ENCODE results near the gene MFSD12.

MFSD12 gene

DNA sequence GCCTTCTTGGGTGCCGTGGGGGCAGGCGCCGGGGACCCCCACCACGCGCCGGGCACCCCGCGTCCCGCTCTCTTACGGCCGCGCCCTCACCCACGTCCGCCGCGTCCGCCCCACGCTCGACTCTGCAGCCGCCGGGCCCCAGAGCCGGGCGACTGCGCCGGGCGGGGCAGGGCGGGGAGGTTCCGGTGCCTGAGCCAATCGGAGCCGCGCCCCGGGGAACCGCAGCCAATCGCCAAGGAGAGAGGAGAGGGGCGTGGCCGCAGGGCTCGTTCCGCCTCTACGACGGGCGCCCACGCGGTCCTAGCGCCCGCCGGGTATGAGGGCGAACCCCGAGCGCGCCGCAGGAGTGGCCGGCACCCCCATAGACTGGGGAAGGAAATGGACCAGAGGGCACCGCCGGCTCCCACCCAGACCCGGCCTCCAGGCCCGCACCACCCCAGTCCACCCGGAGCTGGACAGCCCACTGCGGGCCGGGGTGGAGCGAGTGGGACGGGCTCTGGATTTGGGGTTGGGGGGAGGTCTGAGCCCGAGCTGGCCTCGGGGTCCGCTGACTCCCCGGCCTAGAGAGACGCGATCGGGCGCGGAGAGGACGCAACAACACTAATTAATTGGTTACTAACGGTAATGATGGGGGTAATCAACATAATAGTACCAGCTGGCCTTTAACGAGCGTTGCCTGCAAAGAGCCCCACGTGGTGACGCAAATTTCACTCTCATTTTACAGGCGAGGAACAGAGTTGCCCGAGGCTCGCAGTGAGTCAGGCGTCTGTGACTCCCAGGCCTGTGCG, at the start of gene MFSD12:
TSS of gene MFSD12 (minus strand) at position 126 of the 788 bp plus-strand sequence. CDS start 183 bp downstream, outside the sequence.
- DNase-seq, result peak; percentile 66

DNA sequence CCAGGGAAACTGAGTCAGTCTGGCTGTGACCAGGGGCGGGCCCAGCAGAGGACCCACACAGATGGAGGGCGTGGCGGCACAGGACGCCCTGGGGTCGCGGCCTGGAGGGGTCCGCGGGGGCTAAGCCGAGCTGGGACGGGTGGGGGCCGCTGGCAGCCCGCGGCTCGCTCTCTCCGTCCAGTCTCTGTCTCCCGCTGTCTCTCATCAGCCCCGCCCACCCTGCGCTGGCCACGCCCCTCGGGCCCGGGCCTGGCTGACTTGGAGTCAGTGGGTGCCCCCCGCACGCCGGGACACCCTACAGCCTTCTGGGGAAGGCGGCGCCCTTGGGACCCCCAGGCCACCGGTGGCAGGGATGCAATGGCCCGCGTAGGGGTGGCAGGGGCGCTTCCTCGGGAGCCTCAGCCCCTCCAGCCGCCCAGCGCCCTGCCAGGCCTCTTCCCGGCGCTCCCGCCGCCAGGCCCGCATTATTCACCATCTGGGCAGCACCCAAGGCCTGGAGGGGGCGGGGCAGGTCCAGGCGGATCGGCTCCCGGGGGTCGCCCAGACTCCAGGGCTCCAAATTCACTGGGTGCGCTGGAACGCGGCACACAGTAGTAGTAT, 49.4 kb upstream of the MFSD12 start, which contains the start of gene TBXA2R:
TSS of gene TBXA2R (minus strand) at position 186 of the 600 bp plus-strand sequence. CDS start 6,241 bp downstream, outside the sequence.
- DNase-seq, result no peak

DNA sequence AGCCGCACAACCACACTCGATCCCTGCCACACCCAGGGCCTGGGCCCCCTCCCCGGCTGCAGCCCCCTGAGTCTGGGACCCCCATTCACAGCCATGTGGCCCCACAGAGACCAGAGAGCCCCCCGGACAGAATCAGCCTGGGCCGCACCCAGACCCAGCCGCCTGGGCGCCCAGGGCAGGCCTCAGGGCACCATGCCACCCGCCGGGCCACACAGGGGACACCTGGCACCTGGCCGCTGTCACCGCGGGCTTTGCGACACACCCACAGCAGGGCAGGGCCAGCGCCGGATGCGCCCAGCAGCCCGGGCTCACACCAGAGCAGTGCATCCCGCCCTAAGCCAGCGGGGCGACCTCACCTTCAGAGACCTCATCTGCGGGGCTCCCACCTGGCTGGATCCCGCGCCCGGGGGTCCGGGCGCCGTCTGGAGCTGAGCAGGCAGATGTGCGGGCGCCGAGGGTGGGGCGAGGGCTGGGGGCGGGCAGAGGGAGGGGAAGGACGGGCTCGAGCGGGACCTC, 48.8 kb upstream of the MFSD12 start:
- peak; percentile 40 for DNase-seq

DNA sequence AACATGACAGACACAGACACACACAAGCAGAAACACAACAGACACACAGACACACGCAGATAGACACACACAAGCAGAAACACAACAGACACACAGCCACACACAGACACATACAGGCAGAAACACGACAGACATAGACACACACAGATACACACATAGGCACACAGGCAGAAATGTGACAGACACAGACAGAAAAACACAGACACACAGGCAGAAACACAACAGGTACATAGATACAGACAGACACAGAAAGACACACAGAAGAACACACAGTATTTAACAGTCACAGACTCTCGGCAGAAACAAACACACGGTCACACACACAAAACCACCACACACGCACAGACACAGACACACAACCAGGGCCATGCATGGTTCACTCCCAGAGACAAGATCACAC, 48.4 kb upstream of the MFSD12 start:
- DNase-seq, result no peak

DNA sequence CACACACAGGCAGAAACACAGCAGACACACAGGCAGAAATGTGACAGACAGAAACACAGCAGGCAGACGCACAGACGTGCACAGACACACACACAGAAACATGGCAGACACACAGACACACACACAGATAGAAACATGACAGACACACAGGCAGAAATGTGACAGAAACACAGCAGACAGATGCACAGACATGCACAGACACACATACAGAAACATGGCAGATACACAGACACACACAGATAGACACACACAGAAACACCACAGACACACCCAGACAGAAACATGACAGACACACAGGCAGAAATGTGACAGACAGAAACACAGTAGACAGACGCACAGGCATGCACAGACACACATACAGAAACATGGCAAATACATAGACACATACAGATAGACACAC, 48.0 kb upstream of the MFSD12 start:
- DNase-seq, result no peak

DNA sequence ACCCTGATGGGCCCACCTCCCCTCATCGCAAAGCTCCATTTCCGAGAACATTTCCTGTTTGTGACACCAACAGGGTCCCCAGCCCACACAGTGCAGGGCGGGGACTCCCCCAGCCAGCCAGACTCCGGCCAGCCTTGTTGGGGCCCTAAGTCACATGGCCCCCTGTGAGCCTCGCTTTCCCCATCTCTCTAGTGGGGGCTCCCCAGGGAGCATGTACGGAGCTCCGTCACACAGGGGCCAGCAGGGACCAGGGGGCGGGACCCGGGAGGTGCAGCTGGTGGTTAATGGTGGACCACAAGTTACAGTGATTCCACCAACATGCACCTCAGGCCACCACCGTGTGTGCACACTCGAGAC, 47.6 kb upstream of the MFSD12 start:
- no peak for DNase-seq

DNA sequence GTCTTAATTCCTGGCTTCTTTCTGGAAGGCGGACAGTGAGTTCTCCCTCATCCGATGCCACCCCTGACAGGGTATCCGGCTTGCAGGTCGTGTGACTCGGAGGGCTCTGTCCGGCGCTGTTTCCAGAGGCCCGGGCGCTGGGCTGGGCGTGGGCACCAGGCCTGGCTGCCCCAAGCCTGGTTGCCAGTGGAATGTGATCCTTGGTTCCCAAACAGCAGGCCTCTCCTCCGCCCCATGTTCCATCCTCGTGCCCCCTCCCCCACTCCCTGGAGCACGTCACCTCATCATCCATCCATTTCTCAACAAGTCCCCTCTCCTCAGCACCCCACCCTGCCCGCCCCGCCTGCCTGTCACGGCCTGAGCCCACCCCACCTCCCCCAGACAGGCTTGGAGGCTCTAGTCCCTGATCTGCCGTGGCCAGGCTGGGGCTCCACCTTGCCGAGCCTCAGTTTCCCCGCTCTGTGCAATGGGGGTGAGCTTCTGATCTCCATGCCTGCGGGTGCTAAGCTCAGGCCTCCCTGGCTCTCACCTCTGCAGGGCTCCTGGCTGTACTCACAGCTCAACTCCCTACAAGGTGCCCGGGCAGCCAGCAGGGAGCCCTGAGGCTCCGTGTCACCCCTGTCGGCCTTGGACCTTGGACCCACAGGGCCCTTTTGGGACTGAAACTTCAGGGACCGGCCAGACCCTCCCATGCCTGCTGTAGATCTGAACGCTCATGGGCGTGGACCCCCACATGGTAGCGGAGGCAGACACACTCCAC, 47.0 kb upstream of the MFSD12 start:
- DNase-seq, result no peak

DNA sequence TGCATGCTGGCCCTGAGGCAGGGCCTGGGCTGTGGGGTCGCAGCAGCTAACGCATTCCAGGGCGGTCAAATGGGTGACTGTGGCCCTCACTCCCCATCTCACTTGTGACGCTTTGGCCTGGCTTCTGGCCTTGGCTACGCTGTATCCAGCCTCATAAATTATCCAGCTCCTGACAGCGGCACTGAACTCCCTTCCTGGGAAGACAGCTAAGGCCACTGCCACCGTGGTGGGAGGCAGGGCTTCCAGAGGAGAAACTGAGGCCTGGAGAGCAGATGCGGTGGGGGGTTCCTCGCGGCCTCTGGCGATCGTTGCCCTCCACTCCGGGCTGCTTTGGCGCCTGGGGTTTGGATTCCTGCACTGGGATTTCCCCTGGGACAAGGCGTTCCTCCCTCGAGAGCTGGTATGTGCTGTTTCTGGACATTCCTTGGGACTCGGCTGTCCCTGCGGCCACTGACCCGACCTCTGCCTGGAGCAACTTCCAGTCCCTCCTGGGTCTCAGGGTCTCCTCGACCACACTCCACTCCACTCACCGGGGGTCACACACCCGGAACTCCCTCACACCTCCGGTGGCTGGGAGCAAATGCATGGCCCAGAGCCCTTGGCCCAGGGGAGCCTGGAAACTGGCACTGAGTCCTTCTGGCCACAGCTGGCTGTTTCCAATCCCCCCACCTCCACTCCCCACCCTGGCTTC, 45.9 kb upstream of the MFSD12 start:
- DNase-seq, result no peak

DNA sequence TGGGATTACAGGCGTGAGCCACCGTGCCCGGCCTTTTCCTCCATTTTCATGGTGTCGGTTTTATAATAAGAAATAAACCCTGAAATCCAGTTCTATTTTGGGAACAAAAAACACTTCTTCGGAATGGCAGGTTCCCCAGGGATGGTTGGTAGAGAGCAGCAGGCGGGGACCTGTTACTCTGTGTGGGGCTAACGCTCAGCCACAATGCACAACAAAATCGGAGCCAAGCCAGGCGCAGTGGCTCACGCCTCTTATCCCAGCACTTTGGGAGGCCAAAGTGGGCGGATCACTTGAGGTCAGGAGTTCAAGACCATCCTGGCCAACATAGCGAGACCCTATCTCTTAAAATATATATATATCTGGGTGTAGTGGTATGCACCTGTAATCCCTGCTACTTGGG, 43.6 kb upstream of the MFSD12 start:
- DNase-seq, result no peak

DNA sequence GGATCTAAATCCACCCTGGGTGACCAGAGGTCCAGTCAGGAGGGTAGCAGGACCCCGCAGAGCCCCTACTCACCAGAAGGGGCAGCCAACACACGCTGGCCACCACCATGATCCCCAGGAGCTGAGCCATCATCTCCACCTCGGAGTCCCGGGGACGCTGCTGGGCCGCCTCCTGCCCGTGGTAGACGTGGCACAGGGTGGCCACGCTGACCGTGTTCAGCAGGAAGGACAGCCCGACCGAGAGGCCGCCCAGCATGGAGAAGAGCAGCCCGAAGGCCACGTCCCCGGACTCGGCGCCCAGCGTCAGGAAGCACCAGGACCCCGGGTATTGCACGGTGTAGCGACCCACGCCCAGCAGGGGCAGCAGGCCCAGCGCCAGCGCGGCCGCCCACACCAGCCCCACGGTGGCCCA, 42.4 kb upstream of the MFSD12 start:
- DNase-seq, result no peak

DNA sequence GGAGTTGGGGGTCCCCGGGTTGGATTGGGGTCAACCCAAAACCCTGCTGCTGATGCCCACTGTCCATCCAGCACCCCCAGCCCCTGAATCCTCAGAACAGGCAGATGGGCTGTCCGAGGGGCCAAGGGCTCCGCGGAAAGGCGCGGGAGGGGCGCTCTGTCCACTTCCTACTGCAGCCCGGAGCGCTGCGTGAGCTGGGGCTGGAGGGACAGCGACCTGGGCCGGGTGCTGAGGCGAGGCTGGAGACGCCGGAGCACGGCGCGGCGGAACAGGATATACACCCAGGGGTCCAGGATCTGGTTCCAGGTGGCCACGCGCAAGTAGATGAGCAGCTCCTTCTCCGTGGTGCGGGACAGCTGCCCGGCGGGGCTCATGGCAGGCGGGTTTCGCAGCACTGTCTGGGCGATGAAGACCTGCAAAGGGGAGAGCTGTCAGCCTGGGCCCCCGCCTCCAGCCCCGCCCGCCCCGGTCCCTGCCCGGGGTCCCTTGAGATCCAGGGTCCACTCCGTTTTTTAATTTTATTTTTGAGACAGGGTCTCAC, 38.2 kb upstream of the MFSD12 start:
- DNase-seq, result no peak

DNA sequence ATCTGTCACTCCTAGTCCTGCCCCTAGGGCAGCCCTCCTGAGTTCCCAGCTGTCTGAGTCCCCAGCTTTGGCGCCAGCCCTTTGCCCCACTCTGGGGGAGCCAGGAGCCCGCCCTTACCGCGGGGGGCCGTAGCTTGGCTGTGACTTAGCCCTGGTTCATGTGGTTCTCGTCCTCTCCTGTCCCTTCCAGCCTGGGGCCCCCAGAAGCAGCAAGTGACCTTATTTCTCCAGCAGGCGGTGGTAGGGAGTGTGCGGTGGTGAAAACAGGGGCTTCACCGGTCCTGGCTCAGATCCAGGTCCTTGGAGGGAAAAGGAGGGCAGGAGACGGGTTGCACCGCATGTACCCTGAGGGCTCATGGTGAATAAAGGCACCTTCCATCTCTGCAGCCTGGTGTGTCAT, 35.8 kb upstream of the MFSD12 start:
- no peak for DNase-seq

DNA sequence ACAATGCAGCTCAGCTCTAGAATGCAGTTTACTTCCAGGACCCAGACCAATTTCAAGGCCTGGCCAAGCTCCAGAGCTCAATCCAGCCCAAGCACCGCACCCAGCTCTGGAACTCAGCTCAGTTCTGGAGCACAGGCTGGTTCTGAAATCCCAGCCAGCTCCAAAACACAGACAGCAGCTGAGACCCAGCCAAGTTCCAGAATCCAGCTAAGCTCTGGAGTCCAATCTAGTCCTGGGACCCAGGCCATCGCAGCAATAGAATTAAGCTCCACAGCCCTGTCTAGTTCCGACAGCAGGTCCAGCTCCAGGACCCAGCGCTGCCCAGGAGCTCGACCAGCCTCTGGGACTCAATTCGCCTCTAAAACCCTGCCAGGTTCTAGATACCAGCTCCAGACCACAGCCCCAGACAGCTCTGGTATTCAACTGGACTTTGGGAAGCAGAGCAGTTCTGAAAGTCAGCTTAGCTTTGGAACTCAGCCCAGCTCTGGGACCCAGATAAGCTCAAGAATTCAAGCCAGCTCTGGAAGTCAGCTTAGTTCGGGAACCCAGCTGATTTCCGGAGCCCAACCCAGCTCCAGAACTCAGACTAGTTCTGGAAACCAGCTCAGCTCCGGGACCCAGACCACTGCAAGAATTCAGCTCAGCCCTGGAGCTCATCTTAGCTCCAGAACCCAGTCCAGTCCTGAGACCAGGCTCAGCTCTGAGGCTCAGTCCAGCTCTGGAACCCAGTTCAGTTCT, 34.7 kb upstream of the MFSD12 start:
- no peak for DNase-seq

DNA sequence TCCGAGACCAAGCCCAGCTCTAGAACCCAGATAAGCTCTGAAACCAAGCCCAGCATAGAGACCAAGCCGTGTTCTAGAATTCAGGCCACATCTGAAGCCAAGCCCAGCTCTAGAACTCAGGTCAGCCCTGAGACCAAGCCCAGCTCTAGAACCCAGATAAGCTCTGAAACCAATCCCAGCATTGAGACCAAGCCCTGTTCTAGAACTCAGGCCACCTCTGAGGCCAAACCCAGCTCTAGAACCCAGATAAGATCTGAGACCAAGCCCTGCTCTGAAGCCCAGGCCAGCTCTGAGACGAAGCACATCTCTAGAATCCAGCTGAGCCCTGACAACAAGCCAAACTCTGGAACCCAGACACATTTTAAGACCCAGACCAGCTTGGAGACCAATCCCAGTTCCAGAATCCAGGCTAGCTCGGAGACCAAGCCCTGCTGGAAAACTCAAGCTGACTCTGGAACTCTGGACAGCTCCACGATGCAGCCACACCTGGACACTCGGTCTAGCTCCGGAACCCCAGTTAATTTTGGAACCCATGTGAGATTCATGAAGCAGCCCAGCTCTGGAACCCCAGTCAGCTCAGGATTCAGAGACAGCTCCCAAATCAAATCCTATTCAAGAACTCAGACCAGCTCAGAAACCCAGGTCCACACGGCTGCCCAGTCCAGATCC, 33.7 kb upstream of the MFSD12 start:
- DNase-seq, result no peak

DNA sequence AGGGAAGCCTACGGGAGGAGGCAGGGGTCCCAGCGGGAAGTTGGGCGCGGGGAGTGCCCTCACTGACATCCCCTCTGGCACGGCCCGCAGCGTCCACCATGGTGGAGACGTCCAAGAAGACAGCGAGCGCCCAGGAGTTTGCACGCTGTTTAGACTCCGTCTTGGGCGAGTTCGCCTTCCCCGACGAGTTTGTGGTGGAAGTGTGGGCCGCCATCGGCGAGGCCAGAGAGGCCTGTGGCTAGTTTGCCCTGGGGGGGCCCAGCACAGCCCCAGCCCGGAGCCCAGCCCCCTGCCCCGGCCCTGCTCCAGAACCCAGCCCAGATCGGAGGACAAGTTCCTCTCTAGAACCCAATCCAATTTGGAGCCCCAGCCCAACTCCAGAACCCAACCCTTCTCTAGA, 32.6 kb upstream of the MFSD12 start:
- no peak for DNase-seq

DNA sequence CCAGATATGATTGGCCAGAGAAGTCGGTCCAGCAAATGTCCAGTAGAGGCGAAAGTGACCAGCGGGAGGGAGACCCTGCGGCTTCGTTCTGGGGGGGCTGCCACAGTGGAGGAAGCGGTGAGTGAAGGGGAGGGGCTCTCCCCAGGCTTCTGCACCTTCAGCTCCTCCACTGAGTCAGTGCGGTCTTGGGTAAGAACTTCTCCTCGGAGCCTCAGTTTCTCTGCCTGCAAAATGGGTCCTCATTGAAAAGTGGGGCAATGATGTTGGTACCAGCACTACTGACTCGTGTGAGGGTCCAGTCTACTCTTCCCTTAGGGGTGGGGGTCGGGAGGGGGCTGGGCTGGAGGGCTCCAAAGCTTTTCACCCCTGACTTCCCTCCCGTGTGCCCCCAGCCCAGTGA, 32.1 kb upstream of the MFSD12 start:
- DNase-seq, result no peak

DNA sequence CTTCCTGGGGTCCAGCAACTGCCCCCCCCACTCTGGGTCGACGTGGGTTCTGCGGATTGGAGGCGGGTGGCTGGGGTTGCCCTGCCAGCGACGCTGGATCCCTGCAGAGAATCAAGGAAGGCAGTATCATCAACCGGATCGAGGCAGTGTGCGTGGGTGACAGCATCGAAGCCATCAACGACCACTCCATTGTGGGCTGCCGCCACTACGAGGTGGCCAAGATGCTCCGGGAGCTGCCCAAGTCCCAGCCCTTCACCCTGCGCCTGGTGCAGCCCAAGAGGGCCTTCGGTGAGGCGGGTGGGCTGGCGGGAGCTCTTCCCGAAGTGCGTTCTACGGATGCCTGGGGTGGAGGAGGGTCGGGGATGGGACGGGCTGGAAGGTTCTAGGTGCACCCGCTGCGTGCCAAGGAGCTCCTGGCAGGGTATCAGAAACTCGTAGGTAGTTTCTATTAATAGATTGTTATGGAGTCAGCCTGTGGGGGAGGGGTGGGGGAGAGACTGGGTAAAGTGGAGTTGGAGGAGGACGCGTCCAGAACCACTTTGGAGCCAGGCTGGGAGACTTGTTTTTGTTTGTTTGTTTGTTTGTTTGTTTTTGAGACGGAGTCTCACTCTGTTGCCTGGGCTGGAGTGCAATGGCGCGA, 29.4 kb upstream of the MFSD12 start:
- no peak for DNase-seq

DNA sequence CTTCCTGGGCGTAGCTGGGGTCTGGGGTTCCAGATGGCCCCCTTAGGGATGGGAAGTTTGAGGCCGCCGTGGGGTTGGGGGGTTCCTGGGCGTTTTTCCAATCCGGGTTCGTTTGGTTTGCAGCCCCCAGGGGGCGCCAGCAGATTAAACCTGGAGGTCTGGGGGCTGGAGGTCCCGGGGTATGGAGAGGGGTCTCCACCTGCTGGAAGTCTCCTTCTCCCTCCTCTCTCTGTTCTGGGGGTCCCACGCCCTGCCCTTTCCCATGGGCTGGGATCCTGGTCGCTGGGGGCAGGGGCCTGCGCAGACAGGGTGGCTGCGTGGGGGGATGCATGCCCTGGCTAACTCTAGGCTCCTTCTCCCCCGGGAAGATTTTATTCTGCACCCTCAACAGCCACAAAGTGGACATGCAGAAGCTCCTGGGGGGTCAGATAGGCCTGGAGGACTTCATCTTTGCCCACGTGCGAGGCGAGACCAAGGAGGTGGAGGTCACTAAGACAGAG, 28.8 kb upstream of the MFSD12 start:
- no peak for DNase-seq

DNA sequence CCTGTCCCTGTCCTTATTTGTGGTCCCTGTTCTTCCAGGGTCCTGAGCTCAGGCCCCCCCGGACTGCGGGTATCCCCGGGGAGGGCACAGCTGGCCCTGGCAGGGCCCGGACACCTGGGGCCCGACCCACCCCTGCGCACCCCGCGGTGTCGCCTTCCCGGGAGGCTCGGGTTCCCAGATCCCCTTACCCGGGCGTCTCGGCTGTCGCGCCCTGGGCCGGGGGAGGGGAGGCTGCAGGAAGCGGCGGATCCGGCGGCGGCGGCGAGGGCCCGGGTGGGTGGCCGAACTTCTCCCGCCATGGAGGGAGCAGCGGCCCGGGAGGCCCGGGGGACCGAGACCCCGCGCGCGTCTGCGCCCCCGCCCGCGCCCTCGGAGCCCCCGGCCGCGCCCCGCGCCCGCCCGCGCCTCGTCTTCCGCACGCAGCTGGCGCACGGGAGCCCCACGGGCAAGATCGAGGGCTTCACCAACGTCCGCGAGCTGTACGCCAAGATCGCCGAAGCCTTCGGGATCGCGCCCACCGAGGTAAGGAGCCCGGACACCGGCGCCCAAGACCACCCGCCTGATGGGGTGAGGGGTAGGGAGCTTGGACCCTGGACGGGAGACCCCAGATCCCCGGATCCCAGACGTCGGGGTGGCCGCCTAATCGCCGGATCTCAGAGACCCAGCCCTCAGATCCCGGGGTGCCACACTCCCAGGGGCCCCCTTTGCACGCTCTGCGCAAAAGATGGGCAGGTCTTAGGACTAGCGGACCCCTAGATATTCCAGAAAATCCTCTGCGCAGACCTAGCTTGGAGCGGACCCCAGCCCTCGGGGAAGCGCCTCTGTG, 28.1 kb upstream of the MFSD12 start, which contains the start of gene GIPC3:
TSS of gene GIPC3 (plus strand) at position 178 of the 826 bp plus-strand sequence. CDS start at position 298, 120 bp downstream.
- DNase-seq, result no peak

Measured in NCI-H510A (cell line).